ENCODE data around the gene ING3. TPM values are rescaled to one million over a fixed set of nuclear protein-coding genes. Genes with fewer than 3 reads are reported as not detected.
A peak's percentile ranks its signal among the peaks of the same experiment; 100 is the strongest.

The ING3 gene
- total RNA-seq, 1 experiment from 2014 or later, result 16.1 TPM

GRCh38 chr7:120944826-120945562 is 5.6 kb upstream of the ING3 start:
- no TSS peak for BruUV-seq (replicated peaks)
- TF ChIP-seq, protein P1, sequence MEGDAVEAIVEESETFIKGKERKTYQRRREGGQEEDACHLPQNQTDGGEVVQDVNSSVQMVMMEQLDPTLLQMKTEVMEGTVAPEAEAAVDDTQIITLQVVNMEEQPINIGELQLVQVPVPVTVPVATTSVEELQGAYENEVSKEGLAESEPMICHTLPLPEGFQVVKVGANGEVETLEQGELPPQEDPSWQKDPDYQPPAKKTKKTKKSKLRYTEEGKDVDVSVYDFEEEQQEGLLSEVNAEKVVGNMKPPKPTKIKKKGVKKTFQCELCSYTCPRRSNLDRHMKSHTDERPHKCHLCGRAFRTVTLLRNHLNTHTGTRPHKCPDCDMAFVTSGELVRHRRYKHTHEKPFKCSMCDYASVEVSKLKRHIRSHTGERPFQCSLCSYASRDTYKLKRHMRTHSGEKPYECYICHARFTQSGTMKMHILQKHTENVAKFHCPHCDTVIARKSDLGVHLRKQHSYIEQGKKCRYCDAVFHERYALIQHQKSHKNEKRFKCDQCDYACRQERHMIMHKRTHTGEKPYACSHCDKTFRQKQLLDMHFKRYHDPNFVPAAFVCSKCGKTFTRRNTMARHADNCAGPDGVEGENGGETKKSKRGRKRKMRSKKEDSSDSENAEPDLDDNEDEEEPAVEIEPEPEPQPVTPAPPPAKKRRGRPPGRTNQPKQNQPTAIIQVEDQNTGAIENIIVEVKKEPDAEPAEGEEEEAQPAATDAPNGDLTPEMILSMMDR (conservative IDR thresholded peaks at IDR 0.05; ENCODE audit: low read depth, low read length), result no peak
- no peak for TF ChIP-seq EZH2 (IDR thresholded peaks at IDR 0.05; ENCODE audit: borderline replicate concordance, low read depth, low read length, poor library complexity, severe bottlenecking)
- intact Hi-C loops (cut with micrococcal nuclease; ENCODE audit: unreplicated experiment), result loop anchor here (5.0 kb wide), 1 partner anchor 153 kb away; no protein-coding TSS in a partner anchor
- no peak for DNase-seq (ENCODE audit: low spot score)
- no peak overlapping the region for H3K27ac ChIP-seq (ENCODE audit: low read depth, low read length, poor library complexity, severe bottlenecking)
- H3K4me3 ChIP-seq (ENCODE audit: low read depth, low read length, poor library complexity, severe bottlenecking), result no peak overlapping the region
- no peaks in the 10 kb centered on the region for H3K27me3 ChIP-seq (replicated peaks; ENCODE audit: insufficient read depth, low read depth, low read length, poor library complexity)
- CTCF ChIA-PET, result no interaction called here
- no peaks in the 10 kb centered on the region for H3K4me1 ChIP-seq (ENCODE audit: insufficient read depth, low read length, poor library complexity, severe bottlenecking)
- H3K9me3 ChIP-seq (ENCODE audit: low read depth, low read length, poor library complexity, severe bottlenecking), result no peaks in the 10 kb centered on the region
- H3K36me3 ChIP-seq (ENCODE audit: insufficient read depth, low read length, poor library complexity, severe bottlenecking), result no peaks in the 10 kb centered on the region
- POLR2A ChIA-PET (ENCODE audit: low non-redundant PET), result no interaction called here

GRCh38 chr7:120947980-120948379 is 2.6 kb upstream of the ING3 start:
- CTCF ChIA-PET, result no interaction called here

GRCh38 chr7:120949393-120949911 is 1.1 kb upstream of the ING3 start:
- H3K27ac ChIP-seq (ENCODE audit: low read depth, low read length, poor library complexity, severe bottlenecking), result peak overlapping the region; percentile 100
- ChIA-PET POLR2A (ENCODE audit: low non-redundant PET) (no interaction called here), CTCF (no interaction called here)
- BruUV-seq (replicated peaks), result no TSS peak
- peak overlapping the region; percentile 68 for H3K4me3 ChIP-seq (ENCODE audit: low read depth, low read length, poor library complexity, severe bottlenecking)
- H3K9me3 ChIP-seq (ENCODE audit: low read depth, low read length, poor library complexity, severe bottlenecking), result no peaks in the 10 kb centered on the region
- peaks cover 6% of the 10 kb centered on the region for H3K4me1 ChIP-seq (ENCODE audit: insufficient read depth, low read length, poor library complexity, severe bottlenecking)
- H3K36me3 ChIP-seq (ENCODE audit: insufficient read depth, low read length, poor library complexity, severe bottlenecking), result peaks cover 14% of the 10 kb centered on the region
- DNase-seq (ENCODE audit: low spot score), result peak; percentile 5
- intact Hi-C loops (cut with micrococcal nuclease; ENCODE audit: unreplicated experiment), result no loop called here
- no peak for TF ChIP-seq EZH2 (IDR thresholded peaks at IDR 0.05; ENCODE audit: borderline replicate concordance, low read depth, low read length, poor library complexity, severe bottlenecking)
- TF ChIP-seq, protein P1 (conservative IDR thresholded peaks at IDR 0.05; ENCODE audit: low read depth, low read length), result no peak
- no peaks in the 10 kb centered on the region for H3K27me3 ChIP-seq (replicated peaks; ENCODE audit: insufficient read depth, low read depth, low read length, poor library complexity)

More at GRCh38 chr7:120947980-120948379, 2.6 kb upstream of the ING3 start:
- intact Hi-C loops (cut with micrococcal nuclease; ENCODE audit: unreplicated experiment), result no loop called here
- Histone ChIP-seq H3K9me3 (ENCODE audit: low read depth, low read length, poor library complexity, severe bottlenecking) (no peaks in the 10 kb centered on the region), H3K27ac (ENCODE audit: low read depth, low read length, poor library complexity, severe bottlenecking) (no peak overlapping the region), H3K4me1 (ENCODE audit: insufficient read depth, low read length, poor library complexity, severe bottlenecking) (peaks cover 6% of the 10 kb centered on the region), H3K36me3 (ENCODE audit: insufficient read depth, low read length, poor library complexity, severe bottlenecking) (peaks cover under 1% of the 10 kb centered on the region), H3K27me3 (replicated peaks; ENCODE audit: insufficient read depth, low read depth, low read length, poor library complexity) (no peaks in the 10 kb centered on the region), H3K4me3 (ENCODE audit: low read depth, low read length, poor library complexity, severe bottlenecking) (no peak overlapping the region)
- TF ChIP-seq, protein P1 (conservative IDR thresholded peaks at IDR 0.05; ENCODE audit: low read depth, low read length), result no peak
- TF ChIP-seq EZH2 (IDR thresholded peaks at IDR 0.05; ENCODE audit: borderline replicate concordance, low read depth, low read length, poor library complexity, severe bottlenecking), result no peak
- DNase-seq (ENCODE audit: low spot score), result no peak
- POLR2A ChIA-PET (ENCODE audit: low non-redundant PET), result no interaction called here
- no TSS peak for BruUV-seq (replicated peaks)
